Sigmoid colon (tissue), 3 donors: ENCODE data around the gene LATS1.

ENCODE experiments used
- POLR2A ChIP-seq, 2 donors: fragments of 450-650 bp; IDR thresholded peaks; one replicate each; pipeline ENCODE4 v1.6.1; 2016; ENCODE audit warnings: antibody characterized with exemption in 2 of 2, mild to moderate bottlenecking in 2 of 2, moderate library complexity in 2 of 2
- TF ChIP-seq, protein P1 (sequence below), 4 experiments: fragments of 450-650 bp in 3 of 4; fragments of 200-600 bp in 1 of 4; IDR thresholded peaks; one replicate each; pipeline ENCODE4 v1.5.1; 2016 to 2019; ENCODE audit warnings: antibody characterized with exemption in 4 of 4, mild to moderate bottlenecking in 3 of 4, moderate library complexity in 2 of 4

DNA sequence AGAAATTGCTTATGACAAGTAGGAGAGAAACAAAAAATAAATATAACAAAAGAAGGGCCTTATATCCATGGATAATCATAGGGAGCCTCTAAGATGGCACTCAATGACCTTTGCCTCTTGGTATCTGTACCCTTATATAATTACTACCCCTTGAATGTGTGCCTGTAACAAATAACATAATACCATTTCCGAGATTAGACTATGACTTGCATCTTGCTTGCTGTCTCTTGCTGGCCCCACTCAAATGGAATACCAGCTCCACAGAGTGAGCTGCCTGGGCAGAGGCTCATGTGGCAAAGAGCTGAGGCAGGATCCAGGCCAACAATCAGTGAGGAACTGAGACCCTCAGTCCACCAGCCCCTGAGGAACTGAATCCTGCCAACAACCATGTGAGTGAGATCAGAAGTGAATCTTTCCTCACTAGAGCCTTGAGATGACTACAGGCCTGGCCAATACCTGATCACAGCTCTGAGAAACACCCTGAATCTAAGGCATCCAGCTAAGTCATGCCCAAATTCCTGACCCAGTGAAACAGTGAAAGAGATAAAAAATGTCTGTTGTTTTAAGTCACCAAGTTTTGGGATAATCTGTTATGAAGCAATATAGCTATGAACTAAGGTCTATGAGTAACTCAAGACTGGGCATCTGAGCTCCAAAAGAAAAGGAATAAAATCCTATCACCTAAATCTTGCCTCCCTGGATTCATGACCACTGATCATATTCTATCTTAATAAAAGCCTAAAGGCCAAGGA lies 74.9 kb downstream of the LATS1 start:
- TF ChIP-seq POLR2A (IDR thresholded peaks at IDR 0.05) = no peak
- TF ChIP-seq, protein P1, sequence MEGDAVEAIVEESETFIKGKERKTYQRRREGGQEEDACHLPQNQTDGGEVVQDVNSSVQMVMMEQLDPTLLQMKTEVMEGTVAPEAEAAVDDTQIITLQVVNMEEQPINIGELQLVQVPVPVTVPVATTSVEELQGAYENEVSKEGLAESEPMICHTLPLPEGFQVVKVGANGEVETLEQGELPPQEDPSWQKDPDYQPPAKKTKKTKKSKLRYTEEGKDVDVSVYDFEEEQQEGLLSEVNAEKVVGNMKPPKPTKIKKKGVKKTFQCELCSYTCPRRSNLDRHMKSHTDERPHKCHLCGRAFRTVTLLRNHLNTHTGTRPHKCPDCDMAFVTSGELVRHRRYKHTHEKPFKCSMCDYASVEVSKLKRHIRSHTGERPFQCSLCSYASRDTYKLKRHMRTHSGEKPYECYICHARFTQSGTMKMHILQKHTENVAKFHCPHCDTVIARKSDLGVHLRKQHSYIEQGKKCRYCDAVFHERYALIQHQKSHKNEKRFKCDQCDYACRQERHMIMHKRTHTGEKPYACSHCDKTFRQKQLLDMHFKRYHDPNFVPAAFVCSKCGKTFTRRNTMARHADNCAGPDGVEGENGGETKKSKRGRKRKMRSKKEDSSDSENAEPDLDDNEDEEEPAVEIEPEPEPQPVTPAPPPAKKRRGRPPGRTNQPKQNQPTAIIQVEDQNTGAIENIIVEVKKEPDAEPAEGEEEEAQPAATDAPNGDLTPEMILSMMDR (IDR thresholded peaks at IDR 0.05) = no peak
